Activated B cell treated with CpG ODN at 0.5 μM for 24 hours (primary cell): Measurements from ENCODE around the gene KIAA1614. TPM values are rescaled to one million over a fixed set of nuclear protein-coding genes. Genes with fewer than 3 reads are reported as not detected.
"Not testable (repeated sequence)": the region's sequence is repeated elsewhere in the genome, so short reads cannot be mapped to it uniquely, and the experiment has no call there.

ENCODE experiments used
- ATAC-seq: fragments of 200-7000 bp; cut with Tn5 transposase; one replicate; pipeline ENCODE4 v1.10.0; 2021; ENCODE audit warnings: low read depth, mild to moderate bottlenecking, moderate library complexity
- CTCF ChIA-PET: fragments of 350-600 bp; sonication (Branson Sonifier 250); formaldehyde crosslinking; loops from one replicate; lab custom pipeline; 2021; ENCODE audit warnings: antibody characterized with exemption; lab: Charles Lee
- POLR2A ChIA-PET: fragments of 350-600 bp; sonication (Branson Sonifier 250); formaldehyde crosslinking; loops from one replicate; lab custom pipeline; 2021; ENCODE audit warnings: antibody characterized with exemption; lab: Charles Lee
- DNase-seq: peaks from one replicate; pipeline ENCODE4 v3.0.0; 2022
- H3K27ac Mint-ChIP-seq: one replicate; pipeline ENCODE4 v1.8.0; 2020; ENCODE audit warnings: mixed read lengths
- H3K27me3 Mint-ChIP-seq: one replicate; pipeline ENCODE4 v1.8.0; 2021; ENCODE audit warnings: mixed read lengths
- H3K36me3 Mint-ChIP-seq: one replicate; pipeline ENCODE4 v1.8.0; 2021; ENCODE audit warnings: low read depth, mixed read lengths
- H3K4me1 Mint-ChIP-seq: one replicate; pipeline ENCODE4 v1.8.0; 2021; ENCODE audit warnings: mixed read lengths
- H3K4me3 Mint-ChIP-seq: one replicate; pipeline ENCODE4 v1.8.0; 2020; ENCODE audit warnings: mild to moderate bottlenecking, mixed read lengths
- H3K9me3 Mint-ChIP-seq: one replicate; pipeline ENCODE4 v1.8.0; 2020; ENCODE audit warnings: mixed read lengths
- intact Hi-C: fragments of 100-400 bp; cut with micrococcal nuclease; formaldehyde crosslinking; loops from one replicate; pipeline ENCODE4 v1.15.1; 2024
- total RNA-seq: library from RNA; stranded (reverse); gene quantifications from 2 replicates; pipeline ENCODE4 v1.2.3, GENCODE V29; 2022
- TF ChIP-seq, protein P1 (sequence below): fragments of 200-600 bp; IDR thresholded peaks from one replicate; pipeline ENCODE4 v1.8.0; 2022; ENCODE audit warnings: antibody characterized with exemption, mild to moderate bottlenecking

KIAA1614 gene
- total RNA-seq, 1 donor from 2014 or later = 0.38 TPM

DNA sequence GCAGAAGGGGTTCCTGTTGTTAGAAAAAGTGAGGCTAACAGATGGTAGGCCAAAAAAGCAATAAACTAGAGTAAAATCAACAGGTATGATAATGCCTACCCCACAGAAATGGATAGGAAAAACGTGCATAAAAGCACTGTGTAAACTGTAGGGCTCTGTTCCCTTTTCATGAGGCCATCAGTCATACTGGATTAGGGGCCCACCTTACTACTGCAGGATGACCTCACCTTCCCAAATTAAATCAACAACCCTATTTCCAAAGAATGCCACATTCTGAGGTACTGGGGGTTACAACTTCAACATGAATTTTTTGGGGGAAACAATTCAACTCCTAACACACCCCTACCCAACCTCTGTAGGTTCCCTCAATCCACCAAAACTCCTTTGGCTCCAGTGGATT, 54.9 kb downstream of the KIAA1614 start:
- H3K9me3 Mint-ChIP-seq = no peaks in the 10 kb centered on the region
- TF ChIP-seq, protein P1, sequence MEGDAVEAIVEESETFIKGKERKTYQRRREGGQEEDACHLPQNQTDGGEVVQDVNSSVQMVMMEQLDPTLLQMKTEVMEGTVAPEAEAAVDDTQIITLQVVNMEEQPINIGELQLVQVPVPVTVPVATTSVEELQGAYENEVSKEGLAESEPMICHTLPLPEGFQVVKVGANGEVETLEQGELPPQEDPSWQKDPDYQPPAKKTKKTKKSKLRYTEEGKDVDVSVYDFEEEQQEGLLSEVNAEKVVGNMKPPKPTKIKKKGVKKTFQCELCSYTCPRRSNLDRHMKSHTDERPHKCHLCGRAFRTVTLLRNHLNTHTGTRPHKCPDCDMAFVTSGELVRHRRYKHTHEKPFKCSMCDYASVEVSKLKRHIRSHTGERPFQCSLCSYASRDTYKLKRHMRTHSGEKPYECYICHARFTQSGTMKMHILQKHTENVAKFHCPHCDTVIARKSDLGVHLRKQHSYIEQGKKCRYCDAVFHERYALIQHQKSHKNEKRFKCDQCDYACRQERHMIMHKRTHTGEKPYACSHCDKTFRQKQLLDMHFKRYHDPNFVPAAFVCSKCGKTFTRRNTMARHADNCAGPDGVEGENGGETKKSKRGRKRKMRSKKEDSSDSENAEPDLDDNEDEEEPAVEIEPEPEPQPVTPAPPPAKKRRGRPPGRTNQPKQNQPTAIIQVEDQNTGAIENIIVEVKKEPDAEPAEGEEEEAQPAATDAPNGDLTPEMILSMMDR = no peak
- intact Hi-C loops = no loop called here
- H3K4me1 Mint-ChIP-seq = peaks cover 11% of the 10 kb centered on the region
- POLR2A ChIA-PET = no interaction called here
- DNase-seq = no peak
- H3K4me3 Mint-ChIP-seq = no peak overlapping the region
- CTCF ChIA-PET = no interaction called here
- peaks cover 66% of the 10 kb centered on the region for H3K36me3 Mint-ChIP-seq
- H3K27me3 Mint-ChIP-seq = no peaks in the 10 kb centered on the region
- ATAC-seq = no peak
- H3K27ac Mint-ChIP-seq = no peak overlapping the region

DNA sequence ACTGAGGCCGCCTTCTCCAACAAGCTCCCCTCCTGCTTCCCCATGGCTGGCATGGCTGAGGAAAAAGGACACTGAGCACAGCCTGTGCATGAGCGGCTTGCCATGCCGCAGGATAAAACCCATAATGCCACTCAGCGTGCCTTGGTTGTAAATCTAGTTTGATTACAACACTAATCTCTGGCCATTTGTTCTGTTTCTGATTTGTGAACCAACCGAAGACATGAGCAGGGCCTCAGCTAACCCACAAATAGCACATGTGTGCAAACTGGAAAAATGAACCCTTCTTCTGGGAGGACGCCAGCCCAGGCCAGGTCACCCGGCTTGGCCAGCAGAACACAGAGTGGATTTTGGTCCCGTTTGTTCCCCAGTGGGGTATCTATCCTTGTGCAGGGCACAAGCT, 56.1 kb downstream of the KIAA1614 start:
- H3K4me1 Mint-ChIP-seq, POLR2A ChIA-PET, intact Hi-C loops, CTCF ChIA-PET, ATAC-seq, H3K4me3 Mint-ChIP-seq, H3K27ac Mint-ChIP-seq, DNase-seq, H3K9me3 Mint-ChIP-seq, H3K27me3 Mint-ChIP-seq: not testable (repeated sequence)
- peaks cover 78% of the 10 kb centered on the region for H3K36me3 Mint-ChIP-seq

DNA sequence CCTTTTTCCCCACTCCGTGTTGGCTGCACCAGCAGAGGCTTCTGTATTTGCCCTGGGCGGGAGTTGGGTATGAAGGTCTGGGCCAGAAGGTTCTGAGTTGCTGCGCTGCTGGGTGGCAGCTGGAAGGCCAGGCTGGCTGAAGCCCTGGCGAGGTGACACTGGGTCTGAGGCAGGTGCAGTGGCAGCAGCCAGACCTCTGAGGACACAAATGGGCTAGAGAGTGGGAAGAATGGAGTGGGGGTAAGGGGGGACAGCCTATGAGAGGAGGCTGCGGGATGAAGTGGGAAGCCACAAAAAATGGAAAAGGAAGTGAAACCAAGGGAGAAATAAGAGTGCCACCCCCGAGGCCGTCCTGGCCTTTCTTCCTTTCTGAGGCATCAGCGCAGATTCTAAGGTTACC, 56.7 kb downstream of the KIAA1614 start:
- Mint-ChIP-seq H3K27ac (no peak overlapping the region), H3K36me3 (peaks cover 79% of the 10 kb centered on the region), H3K4me1 (peaks cover 8% of the 10 kb centered on the region), H3K9me3 (no peaks in the 10 kb centered on the region), H3K27me3 (no peaks in the 10 kb centered on the region), H3K4me3 (no peak overlapping the region)
- intact Hi-C loops = no loop called here
- DNase-seq (no peak), ATAC-seq (no peak)
- ChIA-PET POLR2A (no interaction called here), CTCF (no interaction called here)
- TF ChIP-seq, protein P1 = no peak

DNA sequence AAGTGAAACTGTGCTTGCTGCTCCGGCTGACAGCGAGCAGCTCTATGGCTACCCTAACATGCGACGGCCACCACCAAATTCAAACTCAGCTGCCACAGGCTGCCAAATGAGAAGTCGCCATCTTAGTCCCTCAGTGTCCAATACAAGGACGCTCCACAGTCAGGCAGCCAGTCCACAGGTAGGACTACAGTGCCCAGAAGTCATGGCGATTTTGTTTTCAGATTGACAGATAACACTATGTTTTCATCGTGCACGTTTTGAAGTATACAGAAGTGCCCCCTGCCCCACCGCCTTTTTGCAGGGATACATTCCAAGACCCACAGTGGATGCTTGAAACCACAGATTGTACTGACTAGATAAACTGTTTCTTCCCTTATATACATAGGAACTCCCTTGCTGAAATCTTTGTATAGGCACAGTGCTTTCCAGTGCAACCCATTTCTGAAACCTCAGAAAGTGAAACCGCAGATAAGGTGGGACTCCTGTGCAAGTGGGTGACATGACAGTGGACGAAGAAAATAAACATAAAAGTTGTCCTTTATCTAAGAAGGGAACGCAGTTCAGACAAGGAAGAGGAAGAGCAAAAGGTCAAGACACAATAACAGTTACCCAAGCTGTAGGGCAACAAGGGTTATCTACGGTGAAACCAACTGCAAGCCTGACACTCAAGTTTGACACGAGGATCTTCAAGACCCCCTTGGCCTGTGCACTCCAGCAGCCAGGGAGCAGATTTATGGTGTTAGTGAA, 57.8 kb downstream of the KIAA1614 start:
- H3K27ac Mint-ChIP-seq = no peak overlapping the region

DNA sequence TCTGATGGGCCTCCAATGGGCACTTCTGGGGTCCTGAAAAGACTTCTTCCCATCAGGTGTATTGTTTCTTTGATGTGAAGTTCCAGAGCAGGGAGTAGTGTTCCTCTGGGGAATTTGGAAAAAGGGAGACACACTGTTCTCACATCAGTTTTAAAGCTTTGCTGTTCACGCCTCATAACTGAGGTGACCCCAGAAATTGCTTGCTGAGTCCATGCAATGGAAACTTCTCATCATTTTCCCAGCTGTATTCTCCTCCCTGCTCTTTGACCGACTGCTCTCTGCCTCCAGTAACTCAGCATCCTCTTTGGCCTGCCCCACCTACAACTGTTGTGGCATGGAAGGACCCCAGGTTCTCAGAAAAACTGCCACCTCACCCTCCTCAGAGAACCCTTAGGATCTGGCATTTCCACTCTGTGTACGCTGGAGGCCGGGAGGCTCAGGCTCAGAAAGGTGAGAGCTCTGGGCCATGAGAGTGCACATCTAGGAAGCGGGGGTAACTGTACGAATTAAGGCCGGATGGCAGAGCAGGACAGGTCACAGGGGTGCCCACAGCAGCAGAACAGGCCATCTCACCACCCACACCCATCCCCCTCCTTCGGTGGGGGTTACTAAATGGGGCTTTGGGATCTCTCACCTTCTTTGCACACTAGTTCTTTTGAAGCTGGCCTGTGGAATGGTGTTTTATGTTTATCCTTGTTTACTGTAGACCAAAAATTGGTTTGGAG, 58.7 kb downstream of the KIAA1614 start:
- Mint-ChIP-seq H3K4me3 (no peak overlapping the region), H3K4me1 (peaks cover 8% of the 10 kb centered on the region), H3K27ac (no peak overlapping the region), H3K27me3 (no peaks in the 10 kb centered on the region), H3K9me3 (no peaks in the 10 kb centered on the region), H3K36me3 (peaks cover 84% of the 10 kb centered on the region)
- intact Hi-C loops = no loop called here
- CTCF ChIA-PET = no interaction called here
- POLR2A ChIA-PET = no interaction called here
- TF ChIP-seq, protein P1 = no peak
- ATAC-seq (no peak), DNase-seq (no peak)

More for the DNA sequence above, 57.8 kb downstream of the KIAA1614 start:
- Mint-ChIP-seq H3K36me3 (peaks cover 81% of the 10 kb centered on the region), H3K27me3 (no peaks in the 10 kb centered on the region), H3K4me3 (no peak overlapping the region), H3K4me1 (peaks cover 8% of the 10 kb centered on the region), H3K9me3 (no peaks in the 10 kb centered on the region)
- ATAC-seq = no peak
- TF ChIP-seq, protein P1 = no peak
- POLR2A ChIA-PET = no interaction called here
- CTCF ChIA-PET = no interaction called here
- DNase-seq = no peak
- intact Hi-C loops = no loop called here
